OCI-M2 (cell line): Measurements from ENCODE around the gene GEMIN5.
"Not testable (repeated sequence)": the region's sequence is repeated elsewhere in the genome, so short reads cannot be mapped to it uniquely, and the experiment has no call there.

Experiments
- DNase-seq: peaks from one replicate; lab custom pipeline; 2025; ENCODE audit not compliant: unreplicated experiment; lab: John Stamatoyannopoulos, UW

GEMIN5 gene

DNA sequence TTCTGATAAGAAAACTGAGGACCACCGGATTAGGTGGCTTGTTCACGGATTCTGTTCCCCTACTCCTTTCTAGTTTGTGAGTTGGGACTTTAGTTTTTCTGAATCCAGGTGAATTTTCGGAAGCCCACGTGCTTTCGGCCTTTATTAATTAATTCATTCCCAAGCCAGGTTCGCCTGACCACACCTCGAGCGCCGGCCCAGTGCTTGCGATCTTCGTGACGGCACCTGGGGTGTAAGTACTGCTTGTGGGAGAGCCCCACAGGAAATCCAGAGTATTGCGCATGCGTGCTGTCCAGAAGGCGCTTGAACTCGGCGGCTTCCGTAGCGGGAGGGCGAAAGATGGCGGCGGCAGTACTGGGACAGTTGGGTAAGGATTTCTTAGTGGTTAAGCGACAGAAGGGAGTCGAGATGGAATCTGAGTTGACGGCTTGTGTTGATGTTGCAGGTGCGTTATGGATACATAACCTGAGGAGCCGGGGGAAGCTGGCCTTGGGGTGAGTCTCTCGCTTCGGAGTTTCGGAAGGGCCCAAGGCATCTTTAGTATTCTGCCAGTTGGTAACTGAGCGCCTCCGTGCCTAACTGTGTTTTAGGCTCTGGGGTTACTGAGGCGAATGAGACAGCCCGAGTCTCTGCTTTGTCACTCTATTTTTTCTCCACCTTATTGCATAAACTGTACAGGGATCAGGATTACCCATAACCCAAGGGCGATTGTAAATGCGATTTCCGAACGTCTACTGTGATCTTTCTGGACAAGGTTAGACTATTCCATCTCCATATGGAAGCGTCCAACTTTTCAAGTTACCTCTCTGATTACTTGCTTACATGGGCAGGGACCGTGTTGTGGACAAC, 3.0 kb upstream of the GEMIN5 start, which contains the start of gene MRPL22:
Gene MRPL22 (plus strand): TSS at position 302 of the 849 bp plus-strand sequence. CDS start 38 bp downstream, at position 340.
- DNase-seq: peak; percentile 81

- no peak for DNase-seq
These were observed 2.4 kb upstream of the GEMIN5 start for GRCh38 chr5:154940375-154940771.

DNA sequence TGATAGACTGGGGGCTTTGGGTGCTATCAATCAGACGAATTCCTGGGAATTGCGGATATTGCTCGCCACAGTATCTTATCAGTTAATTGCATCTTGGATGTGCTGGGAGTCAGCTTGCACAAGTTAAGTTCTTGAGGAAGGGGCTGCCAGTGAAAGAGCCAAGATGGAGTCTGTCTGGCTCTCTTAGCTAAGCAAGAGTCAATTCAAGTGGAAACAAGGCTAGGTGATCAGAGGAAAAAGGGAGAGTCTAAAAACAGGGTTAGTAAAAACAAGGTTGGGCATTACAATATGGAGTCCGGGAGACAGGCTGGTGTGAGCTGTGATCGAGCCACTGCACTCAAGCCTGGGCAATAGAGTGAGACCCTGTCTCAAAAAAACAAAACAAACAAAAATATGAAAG, 1.4 kb upstream of the GEMIN5 start:
- DNase-seq: not testable (repeated sequence)

GRCh38 chr5:154937186-154937717, 759 bp downstream of the GEMIN5 start:
- DNase-seq: no peak

DNA sequence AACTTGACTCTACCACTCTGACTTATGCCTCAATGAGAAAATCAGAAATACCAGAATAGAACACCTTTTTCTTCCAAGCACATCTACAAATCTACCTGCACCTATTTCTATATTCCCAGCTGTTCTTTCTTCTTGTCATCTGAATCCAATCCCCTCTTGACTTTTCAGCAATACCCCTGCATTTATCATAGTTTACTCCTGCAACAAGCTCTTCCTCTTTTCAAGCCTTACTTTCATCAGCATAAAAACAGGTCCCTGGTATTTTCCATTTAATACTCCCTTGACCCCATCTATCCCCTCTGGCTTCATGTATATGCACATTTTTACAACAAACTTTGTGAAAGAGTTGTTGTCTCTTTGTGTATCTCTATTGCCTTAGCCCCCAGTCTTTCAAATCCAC, 3.1 kb downstream of the GEMIN5 start:
- DNase-seq: no peak

GRCh38 chr5:154933537-154933936, 4.5 kb downstream of the GEMIN5 start:
- no peak for DNase-seq

DNA sequence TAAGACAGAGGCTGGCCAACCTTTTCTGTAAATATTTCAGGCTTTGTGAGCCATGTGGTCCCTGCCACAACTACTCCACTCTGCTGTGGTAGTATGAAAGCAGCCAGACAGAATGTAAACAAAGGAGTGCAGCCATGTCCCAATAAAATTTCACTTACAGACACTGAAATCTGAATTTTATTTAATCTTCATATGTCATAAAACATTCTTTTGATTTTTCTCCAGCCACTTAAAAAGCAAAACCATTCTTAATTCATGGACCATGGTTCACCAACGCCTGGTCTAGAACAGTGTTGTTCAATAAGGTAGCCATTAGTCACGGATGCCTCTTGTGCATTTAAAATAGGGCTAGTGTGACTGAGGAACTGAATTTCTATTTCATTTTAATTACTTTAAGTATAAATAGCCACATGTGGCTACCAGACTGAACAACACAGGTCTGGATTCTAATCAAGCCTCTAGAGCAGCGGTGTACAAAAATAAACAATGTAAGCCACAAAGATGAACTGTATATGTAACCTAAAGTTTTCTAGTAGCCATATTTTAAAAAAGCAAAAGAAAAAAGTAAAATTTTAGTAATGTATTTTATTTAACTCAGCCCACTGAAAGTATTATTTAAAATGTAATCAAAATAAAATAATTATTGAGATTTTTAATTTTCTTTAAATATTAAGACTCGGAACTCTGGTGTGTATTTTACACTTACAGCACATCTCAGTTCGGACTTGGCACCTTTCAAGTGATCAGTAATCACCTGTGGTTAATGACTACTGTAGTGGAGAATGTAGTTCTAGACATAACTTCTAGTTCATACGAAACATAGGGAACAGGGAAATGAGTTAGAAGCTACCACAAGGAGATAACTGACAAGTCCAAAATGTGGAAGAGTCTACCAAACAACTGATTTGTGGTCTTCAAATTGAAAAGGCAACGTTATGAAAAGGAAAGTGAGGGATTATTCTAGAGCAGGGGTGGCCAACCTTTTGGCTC, 14.3 kb downstream of the GEMIN5 start:
- no peak for DNase-seq

- DNase-seq: no peak
These were observed 20.3 kb downstream of the GEMIN5 start for GRCh38 chr5:154917757-154918156.

- no peak for DNase-seq
These were observed 21.1 kb downstream of the GEMIN5 start for GRCh38 chr5:154916874-154917273.

DNA sequence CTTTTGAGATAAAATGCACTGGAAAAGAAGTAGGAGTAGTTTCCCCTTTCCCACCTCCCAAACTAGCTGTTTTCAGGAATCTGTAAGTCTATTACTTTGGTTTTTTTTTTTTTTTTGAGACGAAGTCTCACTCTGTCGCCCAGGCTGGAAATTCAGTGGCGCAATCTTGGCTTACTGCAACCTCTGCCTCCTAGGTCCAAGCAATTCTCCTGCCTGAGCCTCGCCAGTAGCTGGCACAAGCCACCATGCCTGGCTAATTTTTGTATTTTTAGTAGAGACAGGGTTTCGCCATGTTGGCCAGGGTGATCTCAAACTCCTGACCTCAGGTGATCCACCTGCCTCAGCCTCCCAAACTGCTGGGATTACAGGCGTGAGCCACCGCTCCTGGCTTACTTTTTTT, 32.4 kb downstream of the GEMIN5 start:
- DNase-seq: not testable (repeated sequence)

GRCh38 chr5:154901913-154902312, 36.1 kb downstream of the GEMIN5 start:
- no peak for DNase-seq

DNA sequence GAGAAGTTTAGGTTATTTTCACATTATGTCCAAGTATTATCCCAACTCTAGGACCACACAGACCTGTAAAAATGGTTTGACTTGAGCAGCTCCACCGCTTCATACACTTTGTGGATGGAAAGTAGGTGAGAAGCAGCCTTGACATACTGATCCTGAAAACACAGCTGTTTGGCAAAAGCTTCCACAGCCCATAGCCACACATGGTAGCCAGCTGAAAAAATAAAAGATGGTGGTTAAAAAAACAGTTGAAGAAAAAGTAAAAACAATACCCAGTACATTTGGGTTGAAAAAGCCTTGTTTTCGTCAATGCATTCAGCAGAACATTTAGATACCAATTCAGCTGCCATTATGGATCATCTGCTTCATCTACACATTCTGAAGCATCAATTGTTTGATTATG, 36.7 kb downstream of the GEMIN5 start:
- no peak for DNase-seq

DNA sequence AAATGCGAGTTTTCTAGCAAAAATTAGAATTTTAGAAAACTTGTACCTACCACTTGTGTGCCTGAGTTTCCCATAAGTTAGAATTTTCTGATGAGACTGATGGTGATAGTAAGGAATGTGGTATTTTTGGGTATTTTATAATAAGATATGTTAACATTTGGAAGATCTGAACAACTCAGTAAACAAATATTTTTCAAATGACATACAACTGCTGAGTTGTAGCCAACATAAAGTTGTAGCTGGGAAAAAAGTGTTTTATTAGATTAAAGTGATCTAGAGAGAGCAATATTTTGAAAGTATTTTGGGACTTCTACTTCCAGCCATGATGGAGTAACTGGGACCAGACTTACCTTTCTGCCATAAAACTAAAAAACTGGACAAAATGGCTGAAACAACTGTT, 37.9 kb downstream of the GEMIN5 start:
- no peak for DNase-seq

DNA sequence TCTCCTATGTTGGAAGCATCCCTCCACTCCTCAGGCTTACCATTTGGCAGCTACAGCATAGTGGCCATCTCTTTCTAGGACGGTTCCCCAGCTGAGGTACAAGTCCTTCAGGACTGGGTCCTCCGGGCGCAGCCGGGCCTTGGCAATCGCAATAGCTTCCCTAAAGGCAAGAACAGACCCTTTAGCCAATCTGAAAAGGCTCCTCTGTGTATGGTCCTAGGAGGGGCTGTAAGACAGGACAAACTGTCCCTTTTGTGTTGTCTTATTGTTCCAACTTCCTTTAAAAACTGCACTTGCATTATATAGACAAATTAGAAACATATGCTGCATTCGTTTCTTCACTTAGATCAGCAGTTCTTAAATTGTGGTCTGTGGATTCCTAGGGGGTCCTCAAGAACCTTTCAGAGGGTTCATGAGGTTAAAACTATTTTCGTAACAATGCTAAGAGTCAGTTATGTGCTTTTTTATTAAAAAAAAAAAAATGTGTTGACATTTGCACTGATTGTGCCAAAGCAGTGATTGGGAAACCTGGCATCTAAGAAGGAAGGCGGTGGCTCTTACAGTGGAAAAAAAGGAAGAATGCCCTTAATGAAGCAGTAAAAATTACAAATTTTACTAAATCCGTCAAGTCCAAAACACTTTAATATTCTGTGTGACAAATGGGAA, 38.7 kb downstream of the GEMIN5 start:
- DNase-seq: no peak

DNA sequence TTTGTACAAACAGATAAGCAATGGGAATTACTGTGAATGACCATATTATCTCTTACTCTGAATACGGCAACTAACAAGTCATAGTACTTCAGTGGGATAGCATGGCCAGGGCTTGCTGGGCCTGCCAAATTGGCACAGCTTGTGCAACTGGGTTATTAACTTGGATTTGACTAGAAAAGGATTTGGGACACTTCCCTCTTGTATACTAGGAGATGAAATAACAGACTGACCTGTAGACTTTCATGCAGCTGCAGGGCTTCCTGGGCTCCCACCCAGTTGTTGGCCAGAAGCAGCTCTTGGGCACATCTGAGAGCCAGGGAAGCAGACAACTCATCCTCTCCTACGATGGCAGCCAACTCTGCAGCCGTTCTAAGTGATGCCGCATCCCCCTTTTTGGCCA, 39.8 kb downstream of the GEMIN5 start:
- no peak for DNase-seq

GRCh38 chr5:154896562-154897165, 41.3 kb downstream of the GEMIN5 start:
- no peak for DNase-seq

- no peak for DNase-seq
These were observed 42.1 kb downstream of the GEMIN5 start for GRCh38 chr5:154895606-154896561.

DNA sequence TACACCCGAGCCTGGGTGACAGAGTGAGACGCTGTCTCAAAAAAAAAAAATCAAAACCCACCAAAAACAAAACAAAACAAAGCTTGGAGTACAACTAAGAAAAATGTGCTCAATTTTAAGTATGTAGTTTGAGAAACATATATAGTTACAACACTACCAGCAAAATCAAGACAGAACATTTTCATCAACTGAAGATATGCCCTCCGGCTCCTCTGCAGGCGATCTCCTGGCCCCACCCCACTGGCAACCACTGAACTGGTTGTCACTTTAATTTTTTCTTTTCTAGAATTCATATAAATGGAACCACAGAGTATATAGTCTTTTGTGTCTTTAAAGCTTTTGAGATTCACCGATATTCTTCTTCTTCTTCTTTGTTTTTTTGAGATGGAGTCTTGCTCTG, 44.6 kb downstream of the GEMIN5 start:
- DNase-seq: no peak

DNA sequence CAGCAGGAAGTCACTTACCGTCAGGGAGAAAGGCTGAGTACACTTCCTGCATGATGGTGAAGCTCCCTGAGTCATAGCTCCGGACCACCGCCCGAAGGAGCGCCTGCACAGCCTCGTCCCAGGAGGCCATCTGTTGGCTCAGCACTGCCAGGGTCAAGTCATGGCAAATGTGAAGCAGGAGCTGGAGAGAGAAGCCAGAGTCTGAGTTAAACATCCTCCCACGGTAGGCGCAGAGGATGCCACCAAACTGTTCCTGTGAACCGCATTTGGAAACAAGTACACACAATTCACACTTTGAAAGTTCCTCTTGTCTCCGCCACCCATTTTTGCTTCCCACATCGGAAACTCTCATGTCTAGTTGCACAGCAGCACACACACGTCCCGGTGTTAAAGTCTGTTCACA, 45.6 kb downstream of the GEMIN5 start:
- DNase-seq: no peak
